ENCODE results near the gene GRAP2. TPM values are rescaled to one million over a fixed set of nuclear protein-coding genes. Genes with fewer than 3 reads are reported as not detected.
"Not testable (repeated sequence)": the region's sequence is repeated elsewhere in the genome, so short reads cannot be mapped to it uniquely, and the experiment has no call there.

GRAP2 gene
- total RNA-seq, 1 donor from 2014 or later, result not detected

GRCh38 chr22:39868741-39869140 is 32.1 kb upstream of the GRAP2 start:
- no peak for TF ChIP-seq CTCF (IDR thresholded peaks at IDR 0.05)
- intact Hi-C loops (cut with DNase I), result no loop called here
- no peak for DNase-seq (ENCODE audit: low spot score in 2 of 2)
- Histone ChIP-seq H3K4me1 (no peaks in the 10 kb centered on the region), H3K27ac (no peak overlapping the region), H3K4me3 (no peak overlapping the region), H3K27me3 (no peaks in the 10 kb centered on the region), H3K9me3 (no peaks in the 10 kb centered on the region), H3K36me3 (no peaks in the 10 kb centered on the region)

DNA sequence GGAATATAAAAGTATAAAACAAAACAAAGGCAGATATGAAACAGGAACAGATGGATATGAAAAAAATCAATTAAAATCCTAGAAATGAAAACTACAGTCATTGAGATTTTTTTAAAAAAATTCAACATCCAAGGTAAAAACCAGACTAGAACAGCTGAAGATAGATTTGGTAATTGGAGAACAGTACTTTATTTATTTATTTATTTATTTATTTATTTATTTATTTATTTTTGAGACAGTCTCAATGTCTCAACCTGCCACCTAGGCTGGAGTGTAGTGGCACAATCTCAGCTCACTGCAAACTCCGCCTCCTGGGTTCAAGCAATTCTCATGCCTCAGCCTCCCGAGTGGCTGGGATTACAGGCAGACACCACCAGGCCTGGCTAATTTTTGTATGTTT is 31.1 kb upstream of the GRAP2 start:
- H3K27me3 ChIP-seq; H3K9me3 ChIP-seq; H3K4me3 ChIP-seq; H3K4me1 ChIP-seq; H3K27ac ChIP-seq; H3K36me3 ChIP-seq; intact Hi-C loops (cut with DNase I); DNase-seq (ENCODE audit: low spot score in 2 of 2): not testable (repeated sequence)

DNA sequence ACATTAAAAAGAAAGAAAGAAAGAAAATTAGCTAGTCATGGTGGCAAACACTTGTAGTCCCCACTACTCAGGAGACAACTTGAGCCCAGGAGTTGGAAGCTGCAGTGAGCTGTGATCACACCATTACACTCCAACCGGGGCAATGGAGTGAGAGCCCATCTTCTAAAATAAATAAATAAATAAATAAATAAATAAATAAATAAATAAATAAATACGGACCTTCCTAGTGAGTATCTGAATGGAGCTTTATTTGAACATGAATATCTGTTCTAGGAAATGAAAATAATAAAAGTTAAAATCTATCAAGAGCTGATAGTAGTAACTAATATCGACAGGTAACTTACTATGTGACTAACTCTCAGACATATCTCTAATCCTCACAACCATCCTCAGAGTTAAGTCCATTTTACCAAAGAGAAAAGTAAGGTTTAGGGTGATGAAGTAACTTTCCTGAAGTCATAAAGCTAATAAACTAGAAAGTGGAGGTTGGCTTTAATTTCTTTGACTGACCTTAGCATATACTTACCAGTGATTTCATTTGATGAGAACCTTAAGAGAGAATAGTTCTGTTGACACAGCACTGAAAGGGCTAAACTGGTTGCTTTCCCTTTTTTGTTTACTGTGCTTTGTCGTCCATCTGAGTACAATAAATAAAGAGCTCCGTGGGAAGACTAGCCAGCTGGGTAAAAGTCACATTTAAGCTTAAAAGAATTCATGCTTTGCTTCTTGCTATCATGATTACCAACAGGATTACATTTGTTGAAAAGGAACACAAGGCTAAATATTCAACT is 29.7 kb upstream of the GRAP2 start:
- Histone ChIP-seq H3K27ac (no peak overlapping the region), H3K4me1 (no peaks in the 10 kb centered on the region), H3K9me3 (no peaks in the 10 kb centered on the region), H3K27me3 (no peaks in the 10 kb centered on the region), H3K36me3 (no peaks in the 10 kb centered on the region), H3K4me3 (no peak overlapping the region)
- no peak for TF ChIP-seq CTCF (IDR thresholded peaks at IDR 0.05)
- intact Hi-C loops (cut with DNase I), result no loop called here
- no peak for DNase-seq (ENCODE audit: low spot score in 2 of 2)

GRCh38 chr22:39872548-39872947 is 28.3 kb upstream of the GRAP2 start:
- Histone ChIP-seq H3K9me3 (no peaks in the 10 kb centered on the region), H3K4me1 (no peaks in the 10 kb centered on the region), H3K27me3 (no peaks in the 10 kb centered on the region), H3K27ac (no peak overlapping the region), H3K4me3 (no peak overlapping the region), H3K36me3 (no peaks in the 10 kb centered on the region)
- intact Hi-C loops (cut with DNase I), result no loop called here
- DNase-seq (ENCODE audit: low spot score in 2 of 2), result no peak
- no peak for TF ChIP-seq CTCF (IDR thresholded peaks at IDR 0.05)

DNA sequence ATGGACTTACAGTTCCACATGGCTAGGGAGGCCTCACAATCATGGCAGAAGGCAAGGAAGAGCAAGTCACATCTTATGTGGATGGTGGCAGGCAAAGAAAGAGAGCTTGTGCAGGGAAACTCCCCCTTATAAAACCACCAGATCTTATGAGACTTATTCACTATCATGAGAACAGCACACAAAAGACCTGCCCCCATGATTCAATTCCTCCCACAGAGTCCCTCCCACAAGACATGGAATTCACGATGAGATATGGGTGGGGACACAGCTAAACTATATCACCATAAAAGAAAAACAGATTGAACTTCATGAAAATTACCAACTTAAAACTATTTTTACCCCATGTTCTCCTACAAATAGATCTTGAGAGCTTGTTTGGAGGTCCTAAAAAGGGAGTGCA is 26.9 kb upstream of the GRAP2 start:
- H3K4me3 ChIP-seq, result no peak overlapping the region
- no peaks in the 10 kb centered on the region for H3K9me3 ChIP-seq
- no peaks in the 10 kb centered on the region for H3K27me3 ChIP-seq
- no peaks in the 10 kb centered on the region for H3K36me3 ChIP-seq
- DNase-seq (ENCODE audit: low spot score in 2 of 2), result no peak
- H3K27ac ChIP-seq, result no peak overlapping the region
- H3K4me1 ChIP-seq, result no peaks in the 10 kb centered on the region
- TF ChIP-seq CTCF (IDR thresholded peaks at IDR 0.05), result no peak
- intact Hi-C loops (cut with DNase I), result no loop called here

DNA sequence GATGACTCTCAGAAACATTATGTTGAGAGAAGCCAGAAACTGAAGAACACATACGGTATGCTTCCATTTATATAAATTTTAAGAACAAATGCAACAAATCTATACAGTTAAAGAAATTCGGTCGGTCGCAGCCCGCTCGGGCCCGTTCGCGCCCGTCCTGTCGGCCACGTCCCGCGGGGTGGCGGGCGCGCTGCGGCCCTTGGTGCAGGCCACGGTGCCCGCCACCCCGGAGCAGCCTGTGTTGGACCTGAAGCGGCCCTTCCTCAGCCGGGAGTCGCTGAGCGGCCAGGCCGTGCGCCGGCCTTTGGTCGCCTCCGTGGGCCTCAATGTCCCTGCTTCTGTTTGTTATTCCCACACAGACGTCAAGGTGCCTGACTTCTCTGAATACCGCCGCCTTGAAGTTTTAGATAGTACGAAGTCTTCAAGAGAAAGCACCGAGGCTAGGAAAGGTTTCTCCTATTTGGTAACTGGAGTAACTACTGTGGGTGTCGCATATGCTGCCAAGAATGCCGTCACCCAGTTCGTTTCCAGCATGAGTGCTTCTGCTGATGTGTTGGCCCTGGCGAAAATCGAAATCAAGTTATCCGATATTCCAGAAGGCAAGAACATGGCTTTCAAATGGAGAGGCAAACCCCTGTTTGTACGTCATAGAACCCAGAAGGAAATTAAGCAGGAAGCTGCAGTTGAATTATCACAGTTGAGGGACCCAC is 25.6 kb upstream of the GRAP2 start:
- DNase-seq (ENCODE audit: low spot score in 2 of 2); H3K36me3 ChIP-seq; H3K4me1 ChIP-seq; H3K27me3 ChIP-seq; H3K27ac ChIP-seq; intact Hi-C loops (cut with DNase I); H3K9me3 ChIP-seq; H3K4me3 ChIP-seq: not testable (repeated sequence)
